HL-60 (cell line): ENCODE data around the gene ATXN7L2.

Experiments used
- DNase-seq, 2 experiments: peaks; one replicate each; pipeline ENCODE4 v3.0.0-alpha.2; 2010 to 2020; ENCODE audit warnings: low read depth in 1 of 2, low spot score in 1 of 2
- H3K27ac ChIP-seq: fragments of 250-450 bp; sonication (Bioruptor Pico); replicated peaks from 2 replicates; pipeline ENCODE4 v1.5.1; 2020; ENCODE audit warnings: mild to moderate bottlenecking, moderate library complexity
- H3K27me3 ChIP-seq: fragments of 250-450 bp; sonication (Bioruptor Pico); 2 replicates; pipeline ENCODE4 v1.5.1; 2021; ENCODE audit warnings: mild to moderate bottlenecking, moderate library complexity; ENCODE audit not compliant: insufficient read depth, poor library complexity, severe bottlenecking
- H3K4me3 ChIP-seq: replicated peaks from 2 replicates; pipeline ENCODE4 v1.5.1; 2011; ENCODE audit warnings: mild to moderate bottlenecking, control low read depth, low read length; ENCODE audit not compliant: insufficient read depth
- CTCF ChIP-seq: IDR thresholded peaks from one replicate; pipeline ENCODE4 v1.5.1; 2011; ENCODE audit warnings: low read length, control low read depth, inconsistent platforms; ENCODE audit not compliant: insufficient read depth
- GABPA ChIP-seq: IDR thresholded peaks from 2 replicates; pipeline ENCODE4 v1.6.1; 2012; ENCODE audit warnings: low read depth
- POLR2AphosphoS5 ChIP-seq: IDR thresholded peaks from 2 replicates; pipeline ENCODE4 v1.6.1; 2012; ENCODE audit warnings: low read depth
- REST ChIP-seq: IDR thresholded peaks from 2 replicates; pipeline ENCODE4 v1.6.1; 2012; ENCODE audit warnings: low read depth; ENCODE audit not compliant: insufficient replicate concordance
- SPI1 ChIP-seq: IDR thresholded peaks from 2 replicates; pipeline ENCODE4 v1.6.1; 2012; ENCODE audit warnings: low read depth, mild to moderate bottlenecking, borderline replicate concordance

The ATXN7L2 gene

GRCh38 chr1:109474697-109475096 lies 9.0 kb upstream of the ATXN7L2 start:
- no peak for DNase-seq
- Histone ChIP-seq H3K27ac (no peak overlapping the region), H3K27me3 (peaks cover 9% of the 10 kb centered on the region), H3K4me3 (no peak overlapping the region)
- TF ChIP-seq REST (no peak), CTCF (no peak), SPI1 (no peak), POLR2AphosphoS5 (no peak)

- Histone ChIP-seq H3K4me3 (no peak overlapping the region), H3K27ac (no peak overlapping the region), H3K27me3 (peaks cover 3% of the 10 kb centered on the region)
- no peak for DNase-seq
- no peak for TF ChIP-seq POLR2AphosphoS5
- TF ChIP-seq CTCF, result no peak
- no peak for TF ChIP-seq REST
- TF ChIP-seq GABPA, result no peak
- TF ChIP-seq SPI1, result no peak
Measured at GRCh38 chr1:109475261-109475660, 8.4 kb upstream of the ATXN7L2 start.

- TF ChIP-seq POLR2AphosphoS5 (no peak), GABPA (no peak), REST (no peak), CTCF (no peak), SPI1 (no peak)
- DNase-seq, result no peak
- Histone ChIP-seq H3K27me3 (peaks cover 4% of the 10 kb centered on the region), H3K27ac (no peak overlapping the region), H3K4me3 (no peak overlapping the region)
Measured at GRCh38 chr1:109476825-109477224, 6.9 kb upstream of the ATXN7L2 start.
